Measurements from ENCODE around the gene EXOC3L4. TPM values are rescaled to one million over a fixed set of nuclear protein-coding genes. Genes with fewer than 3 reads are reported as not detected.

The EXOC3L4 gene
- total RNA-seq, 4 donors from 2014 or later, result 0.22 to 0.68 TPM; not detected in 2

DNA sequence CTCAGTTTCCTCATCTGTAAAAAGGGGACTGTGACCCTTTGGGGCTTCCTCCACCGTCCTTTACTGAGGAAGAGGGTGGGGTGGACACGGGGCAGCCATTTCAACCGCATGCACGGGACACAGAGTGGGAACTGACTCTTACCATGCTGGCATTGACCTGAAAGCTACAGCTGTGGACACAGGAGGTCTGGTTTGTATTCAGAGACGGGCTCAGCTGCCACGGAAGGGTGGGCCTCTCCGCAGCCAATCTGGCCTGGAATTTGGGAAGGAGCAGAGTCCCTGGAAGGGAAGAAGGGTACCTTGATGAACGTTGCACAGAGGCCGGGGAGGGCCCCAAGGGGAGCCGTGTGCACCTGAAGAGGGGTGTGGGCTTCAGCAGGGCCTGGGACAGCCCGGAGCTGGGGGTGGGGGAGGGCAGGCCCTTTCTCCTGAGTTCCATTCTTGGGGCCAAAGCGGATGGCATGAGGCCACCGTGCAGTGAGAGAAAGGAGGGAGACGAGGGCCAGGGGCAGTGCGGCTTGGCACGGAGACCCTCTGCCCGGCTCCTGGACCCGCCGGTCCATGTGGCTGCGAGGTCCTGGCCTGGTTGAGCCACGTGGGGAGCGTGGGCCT is 43.3 kb downstream of the EXOC3L4 start:
- no peak for TF ChIP-seq CTCF (IDR thresholded peaks at IDR 0.05; ENCODE audit: low read depth)

DNA sequence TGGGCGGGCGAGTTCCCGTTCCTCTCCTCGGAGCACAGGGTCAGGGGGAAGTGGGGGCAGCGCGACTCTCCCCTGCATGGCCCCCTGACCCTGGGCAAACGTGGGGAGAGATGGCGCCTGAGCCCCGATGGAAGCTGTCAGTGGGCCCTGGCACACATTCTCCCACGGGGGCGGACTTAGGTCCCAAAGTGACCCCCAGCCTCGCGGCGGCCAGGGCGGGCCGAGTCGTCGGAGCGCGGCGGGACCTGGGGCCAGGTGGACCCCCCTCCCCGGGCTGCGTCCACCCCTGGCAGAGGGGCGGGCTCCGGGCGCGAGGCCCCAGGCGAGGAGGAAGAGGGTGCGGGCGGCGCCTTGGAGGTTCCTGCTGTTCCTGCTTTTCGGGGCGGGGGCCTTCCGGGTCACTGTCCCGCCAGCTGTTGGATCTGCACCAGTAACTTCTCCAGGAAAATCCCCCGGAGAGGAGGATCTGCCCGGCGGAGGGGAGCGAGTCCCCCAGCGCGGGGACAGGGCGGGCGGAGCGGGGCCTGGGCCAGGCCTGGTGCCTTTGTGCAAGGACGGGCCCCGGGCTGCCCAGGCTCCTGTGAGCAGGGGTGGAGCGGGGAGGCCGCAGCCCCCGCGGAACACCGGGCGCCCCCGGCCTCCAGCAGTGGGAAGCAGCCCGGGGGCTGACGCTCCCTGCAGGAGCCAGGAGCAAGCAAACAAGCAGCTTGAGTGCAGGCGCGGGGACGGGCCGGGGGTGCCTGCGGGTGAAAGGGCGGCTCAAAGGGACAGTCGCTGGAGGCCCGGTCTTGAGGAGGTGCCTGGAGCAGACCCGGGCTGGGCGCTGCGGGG is 44.0 kb downstream of the EXOC3L4 start:
- TF ChIP-seq CTCF (IDR thresholded peaks at IDR 0.05; ENCODE audit: low read depth), result no peak

DNA sequence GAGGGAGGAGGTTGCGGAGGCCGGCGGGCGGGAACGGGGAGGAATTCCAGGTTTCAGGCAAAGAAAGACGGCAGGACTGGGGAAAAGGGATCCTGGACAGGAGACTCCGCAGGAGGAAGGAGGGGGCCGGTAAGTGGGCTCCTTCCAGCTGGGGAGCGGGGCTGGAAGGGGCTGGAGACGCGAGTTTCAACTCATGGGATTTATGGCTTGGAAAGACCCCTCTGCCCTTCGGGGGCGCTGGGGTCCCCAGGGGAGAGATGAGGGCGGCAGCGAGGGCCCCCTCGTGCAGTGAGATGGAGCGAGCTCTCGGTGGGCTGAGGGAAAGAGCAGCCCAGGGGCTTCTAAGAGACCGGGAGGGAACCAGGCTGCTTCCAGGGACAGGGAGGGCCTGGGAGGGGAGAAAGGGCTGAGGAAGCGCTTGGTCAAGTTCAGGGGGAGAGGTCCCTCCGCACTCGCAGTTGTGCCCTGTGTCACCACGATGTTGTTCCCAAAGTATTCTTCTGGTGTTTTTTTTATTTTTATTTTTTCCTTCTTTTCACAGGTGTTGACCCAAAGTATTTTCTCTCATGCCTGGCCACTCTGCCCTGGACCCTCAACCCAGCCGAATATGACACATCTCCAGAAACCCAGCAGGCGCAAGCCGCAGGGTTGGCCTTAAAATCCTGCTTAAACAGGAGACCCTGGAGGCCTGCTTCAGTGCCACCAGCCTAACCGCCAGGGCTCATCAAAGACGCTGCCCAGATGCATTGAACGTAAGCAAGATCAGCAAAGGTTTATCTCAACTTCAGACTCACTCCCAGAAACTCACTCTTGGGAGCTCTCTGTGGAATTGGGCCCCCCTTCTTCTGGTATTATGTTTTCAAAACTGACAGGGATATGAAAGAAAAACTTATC is 44.9 kb downstream of the EXOC3L4 start:
- no peak for TF ChIP-seq CTCF (IDR thresholded peaks at IDR 0.05; ENCODE audit: low read depth)

GRCh38 chr14:103140316-103141109 is 46.0 kb downstream of the EXOC3L4 start:
- no peak for TF ChIP-seq CTCF (IDR thresholded peaks at IDR 0.05; ENCODE audit: low read depth)

GRCh38 chr14:103141117-103141796 is 46.7 kb downstream of the EXOC3L4 start:
- no peak for TF ChIP-seq CTCF (IDR thresholded peaks at IDR 0.05; ENCODE audit: low read depth)

DNA sequence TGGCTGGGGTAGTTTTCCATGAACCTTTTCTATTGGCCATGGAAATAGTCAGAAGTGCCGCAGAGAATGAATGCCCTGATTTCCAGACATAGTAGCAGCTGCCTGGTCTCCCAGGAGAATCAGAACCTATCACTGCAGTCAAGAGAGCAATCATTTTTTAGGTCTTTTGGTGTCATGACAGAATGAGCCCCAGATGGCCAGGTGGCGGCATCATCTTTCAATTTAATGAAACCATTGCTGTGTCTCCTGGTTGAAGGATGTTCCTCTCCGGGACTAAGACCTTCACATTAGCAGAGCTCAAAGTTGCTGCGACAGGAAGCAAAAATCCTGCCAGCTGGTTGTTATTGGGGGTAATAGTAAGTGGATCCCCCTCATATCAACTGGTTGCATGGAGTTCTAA is 47.5 kb downstream of the EXOC3L4 start:
- no peak for TF ChIP-seq CTCF (IDR thresholded peaks at IDR 0.05; ENCODE audit: low read depth)
